GM23338 (cell line): ENCODE results near the gene ITPR3. TPM values are rescaled to one million over a fixed set of nuclear protein-coding genes. Genes with fewer than 3 reads are reported as not detected.

Experiments used
- ATAC-seq: fragments of 200-7000 bp; cut with Tn5 transposase; 3 replicates; pipeline ENCODE4 v1.9.1; 2020
- DNase-seq: peaks from one replicate; pipeline ENCODE4 v3.0.0-alpha.2; 2015; ENCODE audit warnings: low spot score
- H2AFZ ChIP-seq: fragments of 200-600 bp; sonication (generic); 2 replicates; pipeline ENCODE4 v1.8.0; 2016; ENCODE audit warnings: antibody characterized with exemption, mild to moderate bottlenecking, moderate library complexity
- H3F3A ChIP-seq: fragments of 200-600 bp; sonication (generic); replicated peaks from 2 replicates; pipeline ENCODE4 v1.8.0; 2017; ENCODE audit warnings: antibody characterized with exemption, mixed run types, low read depth
- H3K27ac ChIP-seq: fragments of 200-600 bp; sonication (generic); 2 replicates; pipeline ENCODE4 v1.6.1; 2016; ENCODE audit warnings: low read depth
- H3K27me3 ChIP-seq: fragments of 200-600 bp; sonication (generic); 2 replicates; pipeline ENCODE4 v1.8.0; 2016; ENCODE audit warnings: mild to moderate bottlenecking, mixed run types, moderate library complexity; ENCODE audit not compliant: insufficient read depth
- H3K36me3 ChIP-seq: fragments of 200-600 bp; sonication (generic); 2 replicates; pipeline ENCODE4 v1.8.0; 2016; ENCODE audit warnings: mild to moderate bottlenecking; ENCODE audit not compliant: insufficient read depth
- H3K4me1 ChIP-seq: fragments of 200-600 bp; sonication (generic); 2 replicates; pipeline ENCODE4 v1.8.0; 2016; ENCODE audit warnings: mild to moderate bottlenecking, moderate library complexity; ENCODE audit not compliant: insufficient read depth
- H3K4me2 ChIP-seq: fragments of 200-600 bp; sonication (generic); 2 replicates; pipeline ENCODE4 v1.7.1; 2017; ENCODE audit warnings: mixed run types
- H3K4me3 ChIP-seq: fragments of 200-600 bp; sonication (generic); 2 replicates; pipeline ENCODE4 v1.6.1; 2016; ENCODE audit warnings: mixed run types
- H3K79me2 ChIP-seq: fragments of 200-600 bp; sonication (generic); replicated peaks from 2 replicates; pipeline ENCODE4 v1.8.0; 2017; ENCODE audit warnings: mild to moderate bottlenecking; ENCODE audit not compliant: insufficient read depth
- H3K9me2 ChIP-seq: fragments of 200-600 bp; sonication (generic); 2 replicates; pipeline ENCODE4 v1.8.0; 2017; ENCODE audit not compliant: insufficient read depth
- H4K20me1 ChIP-seq: fragments of 200-600 bp; sonication (generic); replicated peaks from 2 replicates; pipeline ENCODE4 v1.8.0; 2017; ENCODE audit warnings: mild to moderate bottlenecking; ENCODE audit not compliant: insufficient read depth
- H3K27ac Mint-ChIP-seq: 2 replicates; pipeline ENCODE4 v1.8.0; 2020; ENCODE audit warnings: inconsistent platforms, mild to moderate bottlenecking, moderate library complexity, mixed read lengths
- H3K27me3 Mint-ChIP-seq: 3 replicates; pipeline ENCODE4 v1.8.0; 2022; ENCODE audit warnings: low read depth, mild to moderate bottlenecking, moderate library complexity, mixed read lengths, inconsistent platforms; ENCODE audit not compliant: insufficient read depth, poor library complexity
- H3K36me3 Mint-ChIP-seq: 3 replicates; pipeline ENCODE4 v1.8.0; 2021; ENCODE audit warnings: low read depth, mild to moderate bottlenecking, inconsistent platforms, moderate library complexity, mixed read lengths
- H3K4me1 Mint-ChIP-seq: 3 replicates; pipeline ENCODE4 v1.8.0; 2020; ENCODE audit warnings: mild to moderate bottlenecking, inconsistent platforms, mixed read lengths
- H3K4me3 Mint-ChIP-seq: 3 replicates; pipeline ENCODE4 v1.8.0; 2021; ENCODE audit warnings: moderate library complexity, mild to moderate bottlenecking, inconsistent platforms, mixed read lengths
- H3K9me3 Mint-ChIP-seq: 3 replicates; pipeline ENCODE4 v1.8.0; 2020; ENCODE audit warnings: moderate library complexity, mild to moderate bottlenecking, inconsistent platforms, mixed read lengths
- CREB1 ChIP-seq: fragments of 250-450 bp; sonication (Bioruptor Pico); IDR thresholded peaks from 2 replicates; pipeline ENCODE4 v1.5.0; 2020; ENCODE audit warnings: low read depth, mild to moderate bottlenecking, moderate library complexity
- CTCF ChIP-seq, 2 experiments: fragments of 200-600 bp in 1 of 2; sonication (generic) in 1 of 2; conservative IDR thresholded peaks; 2 replicates each; pipeline versions ENCODE4 v1.5.1 to v1.6.1; 2016 to 2017; ENCODE audit warnings: antibody characterized with exemption in 2 of 2, low read depth in 2 of 2, mild to moderate bottlenecking in 2 of 2, moderate library complexity in 1 of 2
- EZH2 ChIP-seq: fragments of 200-600 bp; sonication (generic); IDR thresholded peaks from one replicate; pipeline ENCODE4 v1.8.0; 2017; ENCODE audit warnings: antibody characterized with exemption, mild to moderate bottlenecking, low read depth; ENCODE audit not compliant: unreplicated experiment
- EZH2phosphoT487 ChIP-seq: fragments of 200-600 bp; sonication (generic); IDR thresholded peaks from one replicate; pipeline ENCODE4 v1.8.1; 2018; ENCODE audit warnings: antibody characterized with exemption; ENCODE audit not compliant: unreplicated experiment
- JUNB ChIP-seq: IDR thresholded peaks from one replicate; pipeline ENCODE4 v1.6.1; 2016; ENCODE audit warnings: antibody characterized with exemption; ENCODE audit not compliant: unreplicated experiment
- NANOG ChIP-seq: IDR thresholded peaks from 2 replicates; pipeline ENCODE4 v1.6.1; 2016; ENCODE audit warnings: antibody characterized with exemption, borderline replicate concordance
- POLR2AphosphoS5 ChIP-seq: IDR thresholded peaks from 2 replicates; pipeline ENCODE4 v1.6.1; 2016; ENCODE audit warnings: antibody characterized with exemption, low read depth
- REST ChIP-seq: IDR thresholded peaks from one replicate; pipeline ENCODE4 v1.6.1; 2018; ENCODE audit warnings: antibody characterized with exemption; ENCODE audit not compliant: unreplicated experiment
- STAT1 ChIP-seq: IDR thresholded peaks from one replicate; pipeline ENCODE4 v1.6.1; 2016; ENCODE audit warnings: antibody characterized with exemption; ENCODE audit not compliant: unreplicated experiment
- ZNF114 ChIP-seq: fragments of 250-450 bp; sonication (Bioruptor Pico); IDR thresholded peaks from 2 replicates; pipeline ENCODE4 v1.5.0; 2020; ENCODE audit warnings: mild to moderate bottlenecking, moderate library complexity
- ZNF331 ChIP-seq: fragments of 250-450 bp; sonication (Bioruptor Pico); IDR thresholded peaks from 2 replicates; pipeline ENCODE4 v1.5.0; 2020; ENCODE audit warnings: low read depth, mild to moderate bottlenecking, moderate library complexity
- polyA plus RNA-seq: library from polyadenylated mRNA; unstranded; fragments of >200 nt; fragmentation: Nextera tagmentation; extraction: Ambion mirVana; gene quantifications from 2 replicates; pipeline ENCODE4 v1.2.1, GENCODE V29; 2016
- total RNA-seq: library from RNA; depleted of rRNA; stranded (reverse); fragments of >200 nt; shearing (Covaris generic); gene quantifications from 2 replicates; pipeline ENCODE4 v1.2.3, GENCODE V29; 2014

The ITPR3 gene
- total and polyA plus RNA-seq, 2 experiments from 2014 or later = 7.3 to 31.9 TPM

GRCh38 chr6:33702345-33702977 lies 81.3 kb downstream of the ITPR3 start:
- H3K9me2 ChIP-seq = no peaks in the 10 kb centered on the region
- Mint-ChIP-seq H3K27ac (no peak overlapping the region; the same call in 1 of the 2 replicates), H3K4me1 (peaks cover 29% of the 10 kb centered on the region), H3K36me3 (peaks cover 35% of the 10 kb centered on the region), H3K9me3 (no peaks in the 10 kb centered on the region), H3K4me3 (no peak overlapping the region), H3K27me3 (peaks cover 2% of the 10 kb centered on the region)
- no peak overlapping the region for H3K4me2 ChIP-seq
- H3K27ac ChIP-seq = 0 out of 2 replicates have a peak overlapping the region, but pooled peaks have one; percentile 55
- ATAC-seq (peak; percentile 61), DNase-seq (peak; percentile 50)
- peaks cover 10% of the 10 kb centered on the region for H3K36me3 ChIP-seq
- TF ChIP-seq JUNB (no peak), EZH2 (no peak), EZH2phosphoT487 (no peak), CTCF (conservative IDR thresholded peaks at IDR 0.05; ENCODE audit: low read depth in 2 of 2) (peak; percentile 34 to 35; a peak in 1 of 4 replicates)
- peaks cover 8% of the 10 kb centered on the region; the same call in 1 of the 2 replicates for H3K79me2 ChIP-seq
- no peak overlapping the region for H2AFZ ChIP-seq
- no peaks in the 10 kb centered on the region for H3K27me3 ChIP-seq
- H3F3A ChIP-seq = 0 out of 2 replicates have a peak, but pooled peaks cover 8% of the 10 kb centered on the region
- 0 out of 2 replicates have a peak, but pooled peaks cover 2% of the 10 kb centered on the region for H3K4me1 ChIP-seq
- no peak overlapping the region for H3K4me3 ChIP-seq
- peaks cover 32% of the 10 kb centered on the region for H4K20me1 ChIP-seq

GRCh38 chr6:33704215-33705066 lies 83.3 kb downstream of the ITPR3 start:
- Histone ChIP-seq H3K9me2 (no peaks in the 10 kb centered on the region), H3K36me3 (peaks cover 23% of the 10 kb centered on the region), H3K27ac (no peak overlapping the region), H3F3A (0 out of 2 replicates have a peak, but pooled peaks cover 8% of the 10 kb centered on the region), H3K4me3 (no peak overlapping the region), H3K79me2 (peaks cover 8% of the 10 kb centered on the region; the same call in 1 of the 2 replicates), H2AFZ (no peak overlapping the region), H3K4me2 (no peak overlapping the region), H4K20me1 (peaks cover 38% of the 10 kb centered on the region), H3K27me3 (no peaks in the 10 kb centered on the region), H3K4me1 (peaks cover 2% of the 10 kb centered on the region; the same call in 1 of the 2 replicates)
- Mint-ChIP-seq H3K27ac (no peak overlapping the region), H3K9me3 (no peaks in the 10 kb centered on the region), H3K36me3 (peaks cover 35% of the 10 kb centered on the region), H3K4me3 (no peak overlapping the region), H3K4me1 (peaks cover 35% of the 10 kb centered on the region), H3K27me3 (peaks cover 2% of the 10 kb centered on the region)
- no peak for ATAC-seq
- no peak for DNase-seq
- no peak for TF ChIP-seq POLR2AphosphoS5
- no peak for TF ChIP-seq EZH2
- TF ChIP-seq CREB1 (CRISPR knock-in tag) = no peak
- TF ChIP-seq REST = no peak
- no peak for TF ChIP-seq JUNB
- no peak for TF ChIP-seq NANOG
- no peak for TF ChIP-seq CTCF (conservative IDR thresholded peaks at IDR 0.05; ENCODE audit: low read depth in 2 of 2)
- TF ChIP-seq ZNF114 (CRISPR knock-in tag) = no peak
- no peak for TF ChIP-seq ZNF331 (CRISPR knock-in tag)
- TF ChIP-seq STAT1 = no peak
